ENCODE data around the gene GPR4.

DNA sequence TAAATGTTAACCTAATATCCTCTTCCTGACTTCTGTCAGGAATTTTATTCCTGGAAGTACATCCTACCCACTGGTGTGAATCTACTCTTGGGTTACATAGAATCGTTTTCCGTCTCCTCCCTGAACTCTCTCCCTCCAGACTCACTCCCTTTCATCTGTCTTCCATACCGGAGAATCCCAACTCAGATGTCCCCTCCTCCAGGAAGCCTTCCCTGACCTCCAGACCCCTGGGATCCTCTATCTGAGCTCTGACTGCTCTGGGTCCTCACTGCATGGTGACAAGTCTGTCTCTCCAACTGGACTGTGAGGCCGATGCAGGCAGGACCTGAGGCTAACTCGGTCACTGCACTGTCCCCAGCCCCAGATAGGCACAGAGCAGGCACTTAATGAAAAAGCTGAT is 42.0 kb downstream of the GPR4 start:
- TF ChIP-seq, protein P1, sequence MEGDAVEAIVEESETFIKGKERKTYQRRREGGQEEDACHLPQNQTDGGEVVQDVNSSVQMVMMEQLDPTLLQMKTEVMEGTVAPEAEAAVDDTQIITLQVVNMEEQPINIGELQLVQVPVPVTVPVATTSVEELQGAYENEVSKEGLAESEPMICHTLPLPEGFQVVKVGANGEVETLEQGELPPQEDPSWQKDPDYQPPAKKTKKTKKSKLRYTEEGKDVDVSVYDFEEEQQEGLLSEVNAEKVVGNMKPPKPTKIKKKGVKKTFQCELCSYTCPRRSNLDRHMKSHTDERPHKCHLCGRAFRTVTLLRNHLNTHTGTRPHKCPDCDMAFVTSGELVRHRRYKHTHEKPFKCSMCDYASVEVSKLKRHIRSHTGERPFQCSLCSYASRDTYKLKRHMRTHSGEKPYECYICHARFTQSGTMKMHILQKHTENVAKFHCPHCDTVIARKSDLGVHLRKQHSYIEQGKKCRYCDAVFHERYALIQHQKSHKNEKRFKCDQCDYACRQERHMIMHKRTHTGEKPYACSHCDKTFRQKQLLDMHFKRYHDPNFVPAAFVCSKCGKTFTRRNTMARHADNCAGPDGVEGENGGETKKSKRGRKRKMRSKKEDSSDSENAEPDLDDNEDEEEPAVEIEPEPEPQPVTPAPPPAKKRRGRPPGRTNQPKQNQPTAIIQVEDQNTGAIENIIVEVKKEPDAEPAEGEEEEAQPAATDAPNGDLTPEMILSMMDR (IDR thresholded peaks at IDR 0.05; ENCODE audit: poor library complexity, severe bottlenecking), result no peak
- no peak for TF ChIP-seq MXI1 (conservative IDR thresholded peaks at IDR 0.05; ENCODE audit: poor library complexity, severe bottlenecking)
- TF ChIP-seq POLR2AphosphoS5 (IDR thresholded peaks at IDR 0.05), result no peak
- no peak for TF ChIP-seq TAF1 (IDR thresholded peaks at IDR 0.05; ENCODE audit: low read depth)
